Upper lobe of left lung (tissue), 4 donors: Measurements from ENCODE around the gene KRTAP5-6.

Experiments
- POLR2A ChIP-seq, 4 donors: fragments of 450-650 bp; IDR thresholded peaks; one replicate each; pipeline ENCODE4 v1.5.1; 2016 to 2017; ENCODE audit warnings: antibody characterized with exemption in 4 of 4, mild to moderate bottlenecking in 2 of 4
- POLR2AphosphoS5 ChIP-seq, 2 donors: sonication (generic); formaldehyde crosslinking; IDR thresholded peaks; one replicate each; pipeline ENCODE4 v1.5.1; 2017; ENCODE audit warnings: antibody characterized with exemption in 2 of 2
- TF ChIP-seq, protein P1 (sequence below), 6 experiments: fragments of 450-650 bp in 4 of 6; fragments of 200-600 bp in 2 of 6; sonication (generic) in 2 of 6; IDR thresholded peaks; one replicate each; pipeline ENCODE4 v1.5.1; 2016 to 2019; ENCODE audit warnings: antibody characterized with exemption in 6 of 6

- TF ChIP-seq, protein P1, sequence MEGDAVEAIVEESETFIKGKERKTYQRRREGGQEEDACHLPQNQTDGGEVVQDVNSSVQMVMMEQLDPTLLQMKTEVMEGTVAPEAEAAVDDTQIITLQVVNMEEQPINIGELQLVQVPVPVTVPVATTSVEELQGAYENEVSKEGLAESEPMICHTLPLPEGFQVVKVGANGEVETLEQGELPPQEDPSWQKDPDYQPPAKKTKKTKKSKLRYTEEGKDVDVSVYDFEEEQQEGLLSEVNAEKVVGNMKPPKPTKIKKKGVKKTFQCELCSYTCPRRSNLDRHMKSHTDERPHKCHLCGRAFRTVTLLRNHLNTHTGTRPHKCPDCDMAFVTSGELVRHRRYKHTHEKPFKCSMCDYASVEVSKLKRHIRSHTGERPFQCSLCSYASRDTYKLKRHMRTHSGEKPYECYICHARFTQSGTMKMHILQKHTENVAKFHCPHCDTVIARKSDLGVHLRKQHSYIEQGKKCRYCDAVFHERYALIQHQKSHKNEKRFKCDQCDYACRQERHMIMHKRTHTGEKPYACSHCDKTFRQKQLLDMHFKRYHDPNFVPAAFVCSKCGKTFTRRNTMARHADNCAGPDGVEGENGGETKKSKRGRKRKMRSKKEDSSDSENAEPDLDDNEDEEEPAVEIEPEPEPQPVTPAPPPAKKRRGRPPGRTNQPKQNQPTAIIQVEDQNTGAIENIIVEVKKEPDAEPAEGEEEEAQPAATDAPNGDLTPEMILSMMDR (IDR thresholded peaks at IDR 0.05), result no peak
- TF ChIP-seq POLR2A (IDR thresholded peaks at IDR 0.05) (no peak), POLR2AphosphoS5 (IDR thresholded peaks at IDR 0.05) (no peak)
Measured at GRCh38 chr11:1675536-1676228, 21.3 kb upstream of the KRTAP5-6 start.
